22Rv1 (cell line): ENCODE measurements around the gene MAPK9.

ENCODE experiments used
- CTCF ChIP-seq: fragments of 450-650 bp; IDR thresholded peaks from 2 replicates; pipeline ENCODE4 v1.5.1; 2017; ENCODE audit warnings: mild to moderate bottlenecking
- ZFX ChIP-seq: fragments of 450-650 bp; IDR thresholded peaks from 2 replicates; pipeline ENCODE4 v1.6.1; 2017; ENCODE audit warnings: antibody characterized with exemption, borderline replicate concordance

- TF ChIP-seq CTCF (no peak), ZFX (no peak)
These were observed 11.5 kb upstream of the MAPK9 start for GRCh38 chr5:180303226-180304015.
